Measurements from ENCODE around the gene EMC10. TPM values are rescaled to one million over a fixed set of nuclear protein-coding genes. Genes with fewer than 3 reads are reported as not detected.
A peak's percentile ranks its signal among the peaks of the same experiment; 100 is the strongest.
"Not testable (repeated sequence)": the region's sequence is repeated elsewhere in the genome, so short reads cannot be mapped to it uniquely, and the experiment has no call there.

Gene EMC10
- total RNA-seq, result 66.9 TPM

DNA sequence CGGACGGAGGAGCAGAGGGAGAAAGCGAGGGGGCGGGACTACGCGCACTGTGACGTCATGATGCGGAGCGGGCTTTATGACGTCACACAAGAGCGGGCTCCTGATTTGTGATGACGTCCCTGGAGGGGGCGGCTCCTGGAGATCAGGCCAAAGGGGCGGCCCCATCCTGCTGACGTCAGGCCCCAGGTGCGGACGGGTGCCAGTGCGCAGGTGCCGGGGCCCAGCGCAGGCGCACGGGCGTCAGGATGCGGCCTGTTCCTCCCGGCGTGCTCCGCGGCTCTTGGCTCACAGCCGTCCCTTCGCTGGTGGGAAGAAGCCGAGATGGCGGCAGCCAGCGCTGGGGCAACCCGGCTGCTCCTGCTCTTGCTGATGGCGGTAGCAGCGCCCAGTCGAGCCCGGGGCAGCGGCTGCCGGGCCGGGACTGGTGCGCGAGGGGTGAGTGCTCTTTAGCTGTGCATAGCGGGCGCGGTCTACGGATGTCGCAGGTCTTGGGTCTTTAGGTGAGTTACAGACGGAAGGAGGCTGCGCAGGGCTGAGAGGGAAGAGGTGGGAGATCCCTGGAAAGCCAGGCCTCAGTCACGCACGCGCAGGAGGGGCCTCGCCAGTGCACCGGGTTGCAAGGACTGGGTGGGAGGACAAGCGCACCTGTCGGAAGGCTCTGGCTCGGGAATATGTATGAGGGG is at the start of gene EMC10, which contains the start of gene GARIN5A:
Gene EMC10, plus strand, starts transcription at position 284 of the 683 bp plus-strand sequence. Its CDS starts 38 bp downstream, at position 322.
Gene GARIN5A, minus strand, starts transcription at position 625 of the 683 bp plus-strand sequence. Its CDS starts 460 bp downstream, at position 165.
- intact Hi-C loops (cut with DNase I), result no loop called here
- DNase-seq (ENCODE audit: low spot score) (peak; percentile 91), ATAC-seq (peak; percentile 97)

DNA sequence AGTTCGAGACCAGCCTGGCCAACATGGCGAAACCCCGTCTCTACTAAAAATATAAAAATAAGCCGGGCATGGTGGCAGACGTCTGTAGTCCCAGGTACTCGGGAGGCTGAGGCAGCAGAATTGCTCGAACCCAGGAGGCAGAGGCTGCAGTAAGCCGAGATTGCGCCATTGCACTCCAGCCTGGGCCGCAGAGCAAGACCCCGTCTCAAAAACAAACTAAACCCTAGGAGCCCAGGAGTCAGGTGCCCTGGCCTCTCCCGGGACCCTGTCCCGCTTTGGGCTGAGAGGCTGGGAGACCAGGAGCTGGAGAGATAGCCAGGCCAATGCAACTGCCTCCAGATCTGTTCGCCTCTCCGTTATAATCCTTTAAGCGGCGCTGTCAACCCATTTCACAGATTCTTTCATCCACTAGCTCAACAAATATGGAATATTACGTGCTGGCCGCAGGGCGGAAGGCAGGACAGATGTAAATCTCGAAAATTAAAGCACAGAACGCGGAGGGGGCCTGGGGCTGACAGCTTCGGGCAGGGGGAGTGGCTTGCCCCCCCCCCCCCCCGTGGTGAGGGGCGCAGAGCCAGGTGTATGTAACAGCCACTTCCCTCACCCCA is 48.9 kb upstream of the EMC10 start:
- intact Hi-C loops (cut with DNase I), result no loop called here
- ATAC-seq (no peak), DNase-seq (ENCODE audit: low spot score) (no peak)

DNA sequence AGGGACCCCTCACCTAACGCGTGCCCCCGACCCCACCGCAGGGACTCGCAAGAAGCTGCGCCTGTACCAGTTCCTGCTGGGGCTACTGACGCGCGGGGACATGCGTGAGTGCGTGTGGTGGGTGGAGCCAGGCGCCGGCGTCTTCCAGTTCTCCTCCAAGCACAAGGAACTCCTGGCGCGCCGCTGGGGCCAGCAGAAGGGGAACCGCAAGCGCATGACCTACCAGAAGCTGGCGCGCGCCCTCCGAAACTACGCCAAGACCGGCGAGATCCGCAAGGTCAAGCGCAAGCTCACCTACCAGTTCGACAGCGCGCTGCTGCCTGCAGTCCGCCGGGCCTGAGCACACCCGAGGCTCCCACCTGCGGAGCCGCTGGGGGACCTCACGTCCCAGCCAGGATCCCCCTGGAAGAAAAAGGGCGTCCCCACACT is 48.3 kb upstream of the EMC10 start:
- intact Hi-C loops (cut with DNase I), result no loop called here
- ATAC-seq (peak; percentile 92), DNase-seq (ENCODE audit: low spot score) (peak; percentile 91)

DNA sequence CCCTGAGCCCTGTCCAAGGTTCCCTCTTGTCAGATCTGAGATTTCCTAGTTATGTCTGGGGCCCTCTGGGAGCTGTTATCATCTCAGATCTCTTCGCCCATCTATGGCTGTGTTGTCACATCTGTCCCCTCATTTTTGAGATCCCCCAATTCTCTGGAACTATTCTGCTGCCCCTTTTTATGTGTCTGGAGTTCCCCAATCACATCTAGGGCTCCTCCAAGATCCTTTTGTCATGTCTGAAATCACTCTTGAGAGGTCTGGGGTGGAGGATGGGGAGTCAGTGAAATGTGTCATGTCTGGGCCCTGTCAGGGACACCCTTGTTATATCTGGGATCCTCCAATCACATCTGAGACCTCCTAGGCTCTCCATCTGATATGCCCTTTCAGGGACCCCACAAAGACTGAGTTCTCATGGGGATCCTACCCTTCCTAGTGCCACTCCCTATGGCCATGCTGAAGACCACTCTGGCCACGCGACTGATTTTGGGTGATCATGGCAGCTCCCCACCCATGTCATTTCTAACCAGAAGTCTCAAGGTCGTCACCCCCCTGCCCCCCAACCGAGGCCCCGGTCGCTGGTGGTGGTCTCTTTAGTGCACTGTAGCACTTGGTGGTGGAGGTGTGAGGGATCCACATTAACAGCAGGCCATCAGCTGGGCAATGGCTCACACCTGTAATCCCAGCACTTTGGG is 47.4 kb upstream of the EMC10 start:
- intact Hi-C loops (cut with DNase I), result no loop called here
- ATAC-seq (no peak), DNase-seq (ENCODE audit: low spot score) (no peak)

DNA sequence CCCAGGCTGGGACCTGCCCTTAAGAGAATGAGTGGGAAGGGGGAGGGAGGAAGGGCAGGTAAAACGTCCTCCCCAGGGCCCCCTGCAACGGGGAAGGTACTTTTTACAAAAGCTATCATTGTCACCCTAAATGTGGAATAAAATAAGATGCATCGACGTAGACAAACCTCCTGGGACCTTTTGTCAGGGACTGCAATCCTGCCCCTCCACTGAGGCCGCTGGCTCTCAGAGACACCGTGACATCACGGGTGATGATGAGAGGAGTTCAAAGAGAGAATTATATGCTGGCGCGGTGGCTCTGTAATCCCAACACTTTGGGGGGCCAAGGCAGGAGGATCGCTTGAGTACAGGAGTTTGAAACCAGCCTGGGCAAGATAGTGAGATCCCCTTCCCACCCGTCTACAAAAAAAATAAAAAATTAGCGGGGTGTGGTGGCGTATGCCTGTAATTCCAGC is 45.4 kb upstream of the EMC10 start:
- intact Hi-C loops (cut with DNase I), result no loop called here
- ATAC-seq, result no peak
- DNase-seq (ENCODE audit: low spot score), result no peak

DNA sequence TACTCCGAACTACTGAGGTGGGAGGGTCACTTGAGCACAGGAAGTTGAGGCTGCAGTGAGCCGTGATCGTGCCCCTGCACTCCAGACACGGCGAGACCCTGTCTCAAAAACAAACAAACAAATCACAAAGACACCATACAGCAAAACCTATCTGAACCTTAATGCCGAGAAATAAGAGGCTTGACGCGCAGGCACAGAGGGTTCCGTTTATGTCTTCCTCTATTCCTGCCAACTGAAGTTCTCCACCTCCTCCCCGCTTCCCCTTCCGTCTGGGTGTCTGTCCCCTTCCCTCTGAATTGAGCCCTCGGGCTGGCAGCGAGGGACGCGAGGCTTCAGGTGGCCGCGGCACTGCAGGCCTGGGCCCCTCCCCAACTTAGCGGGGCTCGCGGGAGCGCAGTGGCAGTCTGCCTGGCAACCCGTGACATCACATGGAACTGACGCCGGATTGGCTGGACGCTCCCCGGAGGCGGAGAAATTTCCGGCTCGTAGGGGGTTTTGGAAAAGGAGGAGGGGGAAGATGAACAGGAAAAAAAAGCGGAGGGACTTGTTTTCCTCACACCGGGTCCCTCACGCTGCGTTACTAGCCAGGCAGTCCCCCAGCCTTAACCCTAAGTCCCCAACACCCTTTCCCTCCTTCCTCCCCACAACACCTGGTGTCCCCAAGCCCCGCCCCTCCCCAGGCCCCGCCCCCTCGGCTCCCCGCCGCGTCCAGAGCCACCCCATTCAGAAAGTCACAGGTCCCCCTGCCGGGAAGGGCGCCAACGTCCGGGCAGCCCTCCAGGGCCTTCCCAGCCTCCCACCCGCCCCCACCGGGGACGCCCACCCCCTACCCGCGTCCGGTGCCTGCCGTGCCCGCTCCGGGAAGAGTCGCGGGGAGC is 44.7 kb upstream of the EMC10 start:
- DNase-seq (ENCODE audit: low spot score), result peak; percentile 91
- intact Hi-C loops (cut with DNase I), result no loop called here
- ATAC-seq, result peak; percentile 91

DNA sequence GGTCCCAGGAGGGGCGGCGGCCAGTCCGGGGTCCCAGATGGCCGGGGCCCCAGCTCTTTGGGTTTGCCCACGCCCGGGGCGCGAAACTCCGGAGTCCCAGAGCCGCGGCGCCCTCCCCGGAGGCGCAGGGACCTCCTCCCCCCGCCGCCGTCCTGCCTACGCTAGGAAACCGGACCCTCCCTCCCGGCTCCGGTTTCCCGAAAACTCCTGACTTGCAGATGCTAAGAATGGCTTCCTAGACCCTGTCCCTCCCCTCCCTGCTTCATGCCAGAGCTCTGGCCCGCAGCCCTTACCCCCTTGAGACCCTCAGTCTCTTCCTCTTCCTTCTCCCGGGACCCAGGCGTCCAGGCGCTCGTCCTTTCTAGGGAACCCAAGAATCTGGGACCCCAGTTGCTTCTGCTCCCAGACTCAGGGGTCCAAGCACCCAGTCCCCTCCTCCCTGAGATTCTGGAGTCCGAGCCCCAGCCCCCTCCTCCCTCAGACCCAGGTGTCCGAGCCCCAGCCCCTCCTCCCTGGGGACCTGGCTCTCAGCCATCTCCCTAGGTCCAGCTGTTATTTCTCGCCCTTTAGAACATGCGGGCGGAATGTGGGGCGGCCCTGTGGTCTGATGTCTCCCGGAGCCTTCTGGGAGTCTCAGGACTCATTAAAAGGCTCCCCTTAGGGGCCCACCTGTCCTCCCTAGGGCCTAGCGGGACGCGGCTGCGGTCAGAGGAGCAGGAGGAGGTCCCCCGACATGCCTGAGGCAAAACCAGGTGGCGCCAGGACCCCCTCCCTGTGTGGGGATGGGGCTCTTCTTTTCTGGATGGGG is 43.9 kb upstream of the EMC10 start, which contains the start of gene MYBPC2:
Gene MYBPC2, plus strand, starts transcription at position 672 of the 808 bp plus-strand sequence. Its CDS starts 62 bp downstream, at position 734.
- DNase-seq (ENCODE audit: low spot score), result no peak
- intact Hi-C loops (cut with DNase I), result no loop called here
- ATAC-seq, result no peak

DNA sequence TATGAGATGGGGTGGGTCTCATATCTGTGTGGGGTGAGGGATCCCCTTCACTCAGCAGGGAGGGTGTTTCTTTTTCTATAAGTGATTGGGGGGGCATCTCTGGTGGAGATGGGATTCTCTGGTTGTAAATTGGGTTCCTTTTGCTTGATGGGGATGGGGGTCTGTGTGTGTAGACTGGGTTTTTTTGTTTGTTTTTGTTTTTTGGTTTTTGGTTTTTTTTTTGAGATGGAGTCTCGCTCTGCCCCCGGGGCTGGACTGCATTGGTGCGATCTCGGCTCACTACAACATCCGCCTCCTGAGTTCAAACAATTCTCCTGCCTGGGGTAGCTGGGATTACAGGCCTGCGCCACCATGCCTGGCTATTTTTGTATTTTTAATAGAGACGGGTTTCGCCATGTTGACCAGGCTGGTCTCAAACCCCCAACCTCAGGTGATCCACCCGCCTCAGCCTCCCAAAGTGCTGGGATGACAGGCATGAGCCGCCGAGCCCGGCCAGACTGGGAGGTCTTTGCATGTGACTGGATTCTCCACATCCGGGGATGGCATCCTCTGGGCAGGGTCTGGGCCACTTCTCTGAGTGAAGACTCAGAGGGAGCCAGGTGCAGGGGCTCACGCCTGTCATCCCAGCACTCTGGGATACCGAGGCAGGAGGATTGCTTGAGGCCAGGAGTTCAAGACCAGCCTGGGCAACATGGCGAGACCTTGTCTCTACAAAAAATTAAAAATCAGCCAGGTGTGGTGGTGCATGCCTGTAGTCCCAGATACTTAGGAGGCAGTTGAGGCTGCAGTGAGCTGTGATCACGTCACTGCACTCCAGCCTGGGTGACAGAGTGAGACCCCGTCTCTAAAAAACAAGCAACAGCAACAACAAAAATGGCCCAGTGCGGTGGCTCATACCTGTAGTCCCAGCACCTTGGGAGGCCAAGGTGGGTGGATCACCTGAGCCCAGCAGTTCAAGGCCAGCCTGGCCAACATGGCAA is 42.8 kb upstream of the EMC10 start:
- no peak for ATAC-seq
- no peak for DNase-seq (ENCODE audit: low spot score)
- intact Hi-C loops (cut with DNase I), result no loop called here

DNA sequence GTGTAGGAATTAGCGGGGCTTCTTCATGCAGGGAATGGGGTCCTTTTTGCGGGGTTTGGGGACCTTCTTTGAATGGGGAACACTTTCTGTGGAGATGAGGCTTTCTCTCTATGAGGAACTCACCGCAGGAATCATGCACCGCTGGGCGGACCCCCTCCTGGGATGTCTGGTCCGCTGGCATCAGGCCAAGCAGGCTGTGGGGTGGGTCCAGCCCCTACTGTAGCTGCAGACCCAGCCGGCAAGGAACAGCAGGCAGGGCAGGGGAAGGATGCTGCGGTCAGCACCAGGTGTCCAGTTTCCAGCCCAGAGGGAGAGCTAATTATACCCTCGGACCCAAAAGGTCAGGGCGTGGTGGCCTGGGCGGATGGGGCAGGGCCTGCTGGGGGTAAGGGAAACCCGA is 41.8 kb upstream of the EMC10 start:
- ATAC-seq (no peak), DNase-seq (ENCODE audit: low spot score) (no peak)
- intact Hi-C loops (cut with DNase I), result no loop called here

DNA sequence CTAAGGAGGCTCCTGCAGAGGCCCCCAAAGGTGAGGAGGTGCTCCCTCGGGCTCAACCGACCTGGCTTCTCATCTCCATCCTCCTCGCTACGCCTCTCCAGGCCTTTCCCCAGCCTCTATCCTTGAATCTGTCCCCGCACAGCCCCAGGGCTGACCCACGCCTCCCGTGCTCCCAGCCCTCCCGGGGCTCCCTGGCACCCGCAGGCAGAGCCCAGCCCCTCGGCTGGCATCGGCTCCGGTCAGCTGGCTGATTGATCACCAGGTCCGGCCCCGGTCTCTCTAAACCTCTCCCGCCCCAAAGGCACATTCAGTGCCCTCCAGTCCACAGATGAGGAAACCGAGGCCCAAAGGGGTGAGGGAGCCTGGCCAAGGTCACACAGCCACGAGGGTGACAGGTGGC is 41.1 kb upstream of the EMC10 start:
- no peak for DNase-seq (ENCODE audit: low spot score)
- intact Hi-C loops (cut with DNase I), result no loop called here
- no peak for ATAC-seq

DNA sequence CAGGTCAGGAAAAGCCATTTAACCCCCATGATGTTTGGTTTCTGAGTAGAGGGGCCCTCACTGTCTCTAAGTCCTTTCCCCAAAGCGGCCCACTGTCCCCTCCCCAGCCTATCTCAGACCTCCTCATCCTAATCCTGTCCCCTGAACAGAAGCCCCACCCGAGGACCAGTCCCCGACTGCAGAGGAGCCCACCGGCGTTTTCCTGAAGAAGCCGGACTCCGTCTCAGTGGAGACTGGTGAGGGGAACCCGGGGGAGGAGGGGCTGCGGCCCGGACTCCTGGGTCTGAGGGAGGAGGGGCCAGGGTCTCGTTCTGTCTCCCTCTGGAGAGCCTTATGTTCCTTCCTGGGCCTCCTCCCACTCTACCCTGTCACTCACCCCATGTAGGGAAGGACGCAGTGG is 40.7 kb upstream of the EMC10 start:
- ATAC-seq (no peak), DNase-seq (ENCODE audit: low spot score) (no peak)
- intact Hi-C loops (cut with DNase I), result no loop called here

DNA sequence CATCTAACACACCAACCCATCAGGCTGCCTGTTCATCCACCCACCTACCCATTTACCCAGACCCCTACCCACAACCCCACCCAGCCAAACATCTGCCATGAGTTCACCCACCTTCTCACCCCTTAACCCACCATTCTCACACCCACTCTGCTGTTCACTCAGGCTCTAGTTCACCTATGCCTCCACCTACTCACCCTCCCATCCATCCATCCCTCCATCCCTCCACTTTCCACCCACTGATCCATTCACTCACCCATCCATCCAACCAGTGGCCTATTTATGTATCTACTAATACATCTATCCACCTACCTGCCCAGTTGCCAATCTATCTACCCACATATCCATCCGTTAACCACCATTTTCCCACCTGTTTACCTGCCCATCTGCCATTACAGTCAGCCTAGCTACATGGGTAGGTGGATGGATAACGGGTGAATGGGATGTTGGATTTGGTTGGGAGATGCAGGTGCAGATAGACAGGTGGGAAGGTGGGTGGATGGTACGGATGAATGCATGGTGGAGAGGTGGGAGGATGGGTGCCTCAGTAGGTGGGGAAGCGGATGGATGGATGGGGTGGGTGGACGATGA is 38.4 kb upstream of the EMC10 start:
- DNase-seq (ENCODE audit: low spot score) (no peak), ATAC-seq (no peak)
- intact Hi-C loops (cut with DNase I), result no loop called here

DNA sequence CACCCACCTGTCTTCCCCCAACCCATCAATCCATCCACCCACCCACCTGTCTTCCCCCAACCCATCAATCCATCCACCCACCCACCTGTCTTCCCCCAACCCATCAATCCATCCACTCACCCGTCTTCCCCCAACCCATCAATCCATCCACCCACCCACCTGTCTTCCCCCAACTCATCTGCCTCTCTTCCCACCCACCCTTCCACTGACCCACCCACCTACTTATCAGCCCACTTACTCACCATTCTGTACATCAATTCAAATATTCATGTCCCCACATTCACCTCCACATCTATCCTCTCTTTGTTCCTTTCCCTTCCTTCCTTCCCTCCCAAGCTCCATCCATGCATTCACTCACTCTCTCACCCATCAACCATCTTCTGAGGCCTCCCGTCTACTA is 37.2 kb upstream of the EMC10 start:
- ATAC-seq; intact Hi-C loops (cut with DNase I); DNase-seq (ENCODE audit: low spot score): not testable (repeated sequence)

DNA sequence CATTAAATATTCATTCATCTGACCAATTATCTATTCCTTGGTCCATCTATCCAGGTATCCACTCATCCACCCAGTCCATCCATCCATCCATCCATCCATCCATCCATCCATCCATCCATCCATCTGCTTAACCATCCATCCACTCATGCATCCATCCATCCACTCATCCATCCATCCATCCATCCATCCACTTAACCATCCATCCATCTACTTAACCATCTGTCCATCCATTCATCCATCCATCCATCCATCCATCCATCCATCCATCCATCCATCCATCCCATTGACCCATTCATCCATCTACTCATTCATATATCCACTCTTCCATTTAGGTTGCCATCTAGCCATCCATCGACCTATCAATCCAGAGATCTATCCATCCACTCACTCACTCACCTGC is 32.2 kb upstream of the EMC10 start:
- intact Hi-C loops (cut with DNase I), result no loop called here
- DNase-seq (ENCODE audit: low spot score), result no peak
- no peak for ATAC-seq

DNA sequence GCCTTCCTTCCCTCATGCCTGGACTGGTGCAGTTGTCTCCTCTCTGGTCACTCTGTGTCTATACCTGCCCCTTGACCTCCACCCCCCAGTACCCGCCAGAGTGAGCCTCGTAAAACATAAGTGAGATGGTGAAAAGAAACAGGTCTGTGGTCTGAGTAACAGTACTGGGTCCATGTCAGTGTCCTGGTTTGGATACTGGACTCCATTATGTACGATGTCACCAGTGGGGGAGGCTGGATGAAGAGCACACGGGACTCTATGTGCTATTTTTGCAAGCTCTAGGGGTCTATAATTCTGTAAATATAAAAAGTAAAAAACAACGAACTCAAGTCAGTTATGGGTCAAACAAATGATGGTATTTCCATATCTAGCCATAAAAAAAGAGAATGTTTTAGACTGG is 29.3 kb upstream of the EMC10 start:
- DNase-seq (ENCODE audit: low spot score) (no peak), ATAC-seq (no peak)
- intact Hi-C loops (cut with DNase I), result no loop called here

DNA sequence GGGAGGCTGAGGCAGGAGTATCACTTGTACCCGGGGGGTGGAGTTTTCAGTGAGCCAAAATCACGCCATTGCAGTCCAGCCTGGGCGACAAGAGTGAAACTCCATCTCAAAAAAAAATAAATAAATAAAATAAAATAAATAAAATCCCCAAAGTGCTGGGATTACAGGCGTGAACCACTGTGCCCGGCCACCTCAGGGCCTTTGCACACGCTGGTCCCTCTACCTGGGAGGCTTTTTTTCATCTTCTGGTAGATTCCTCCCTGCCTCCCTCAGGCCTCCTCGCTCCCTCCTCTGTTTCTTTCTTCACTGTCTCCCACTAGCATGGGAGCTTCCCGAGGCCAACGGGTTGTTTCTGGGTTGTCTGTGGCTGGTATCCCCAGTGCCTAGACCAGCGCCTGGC is 28.6 kb upstream of the EMC10 start:
- intact Hi-C loops (cut with DNase I), result no loop called here
- ATAC-seq, result no peak

More for the DNA sequence above, 28.6 kb upstream of the EMC10 start:
- no peak for DNase-seq (ENCODE audit: low spot score)
